H1 (cell line): ENCODE measurements around the gene ACACA. TPM values are rescaled to one million over a fixed set of nuclear protein-coding genes. Genes with fewer than 3 reads are reported as not detected.

Source experiments
- CTCF ChIA-PET: fragments of 300-600 bp; sonication (Branson Sonifier 250); formaldehyde crosslinking; loops from one replicate; lab custom pipeline; 2021; ENCODE audit not compliant: partially characterized antibody; lab: Charles Lee
- POLR2A ChIA-PET: fragments of 300-600 bp; sonication (Branson Sonifier 250); formaldehyde crosslinking; loops from one replicate; lab custom pipeline; 2021; ENCODE audit warnings: inconsistent platforms; ENCODE audit not compliant: partially characterized antibody; lab: Charles Lee
- DNase-seq, 2 experiments: peaks; one replicate each; pipeline versions ENCODE4 v3.0.0 to v3.0.0-alpha.2; 2010 to 2022; ENCODE audit warnings: low spot score in 2 of 2, low read depth in 1 of 2, mixed read lengths in 1 of 2
- FAIRE-seq: peaks from 2 replicates; lab custom pipeline; 2011; peaks lifted over from hg19 to GRCh38; lab: Jason Lieb, UNC
- H2AFZ ChIP-seq: 2 replicates; pipeline ENCODE4 v1.8.1; 2012; ENCODE audit warnings: low read length, inconsistent platforms
- H2AK5ac ChIP-seq: 2 replicates; pipeline ENCODE4 v1.6.1; 2013; ENCODE audit warnings: low read depth, low read length
- H2BK120ac ChIP-seq: replicated peaks from 2 replicates; pipeline ENCODE3; 2013; ENCODE audit warnings: low read depth, low read length, inconsistent platforms
- H2BK12ac ChIP-seq: 2 replicates; pipeline ENCODE4 v1.6.1; 2013; ENCODE audit warnings: low read depth, low read length
- H2BK15ac ChIP-seq: 2 replicates; pipeline ENCODE4 v1.6.1; 2013; ENCODE audit warnings: low read length
- H2BK20ac ChIP-seq: 2 replicates; pipeline ENCODE4 v1.6.1; 2013; ENCODE audit warnings: low read length
- H2BK5ac ChIP-seq: 2 replicates; pipeline ENCODE4 v1.6.1; 2013; ENCODE audit warnings: low read depth, low read length
- H3K14ac ChIP-seq: 2 replicates; pipeline ENCODE4 v1.6.1; 2013; ENCODE audit warnings: inconsistent platforms; ENCODE audit not compliant: insufficient read length
- H3K18ac ChIP-seq: 2 replicates; pipeline ENCODE4 v1.6.1; 2013; ENCODE audit warnings: low read length; ENCODE audit errors: extremely low read depth
- H3K23ac ChIP-seq: 2 replicates; pipeline ENCODE4 v1.6.1; 2013; ENCODE audit warnings: inconsistent platforms; ENCODE audit not compliant: insufficient read length
- H3K23me2 ChIP-seq: 2 replicates; pipeline ENCODE4 v1.6.1; 2013; ENCODE audit warnings: low read depth, low read length
- H3K27ac ChIP-seq: 2 replicates; pipeline ENCODE4 v1.6.1; 2011; ENCODE audit warnings: low read depth, low read length, inconsistent platforms
- H3K27me3 ChIP-seq, 4 experiments: replicated peaks in 1 of 4; 1 replicate in 1 of 4; 2 replicates in 3 of 4; pipeline versions ENCODE4 v1.6.1 to v1.8.1; 2011 to 2013; ENCODE audit warnings: low read length in 3 of 4, mild to moderate bottlenecking in 3 of 4, inconsistent platforms in 2 of 4, mixed read lengths in 2 of 4, moderate library complexity in 1 of 4; ENCODE audit not compliant: control insufficient read depth in 3 of 4, insufficient read depth in 3 of 4; ENCODE audit errors: extremely low read depth in 1 of 4
- H3K36me3 ChIP-seq, 4 experiments: 2 replicates each; pipeline versions ENCODE4 v1.6.1 to v1.8.1; 2011 to 2013; ENCODE audit warnings: mild to moderate bottlenecking in 4 of 4, low read length in 3 of 4, moderate library complexity in 2 of 4, control low read depth in 1 of 4, inconsistent platforms in 1 of 4; ENCODE audit not compliant: insufficient read depth in 4 of 4, control insufficient read depth in 2 of 4
- H3K4ac ChIP-seq: replicated peaks from 2 replicates; pipeline ENCODE3; 2013; ENCODE audit warnings: low read length, low read depth, mixed read lengths, inconsistent platforms; ENCODE audit not compliant: insufficient read length
- H3K4me1 ChIP-seq, 4 experiments: replicated peaks in 1 of 4; 1 replicate in 1 of 4; 2 replicates in 3 of 4; pipeline versions ENCODE4 v1.6.1 to v1.8.1; 2011 to 2013; ENCODE audit warnings: low read length in 3 of 4, inconsistent platforms in 2 of 4, mixed read lengths in 1 of 4; ENCODE audit not compliant: insufficient read depth in 4 of 4, control insufficient read depth in 3 of 4
- H3K4me2 ChIP-seq, 2 experiments: 2 replicates each; pipeline versions ENCODE4 v1.6.1 to v1.8.1; 2011 to 2013; ENCODE audit warnings: low read depth in 2 of 2, low read length in 2 of 2, control low read depth in 1 of 2, inconsistent platforms in 1 of 2, mild to moderate bottlenecking in 1 of 2; ENCODE audit not compliant: insufficient read depth in 1 of 2
- H3K4me3 ChIP-seq, 4 experiments: fragments of 200-600, 300-600 bp in 1 of 4; sonication (generic), shearing (Covaris generic), sonication (Bioruptor Twin) in 1 of 4; 2 replicates each; pipeline versions ENCODE4 v1.5.1 to v1.8.1; 2011 to 2016; ENCODE audit warnings: low read length in 4 of 4, low read depth in 3 of 4, control low read depth in 2 of 4, inconsistent platforms in 2 of 4, mild to moderate bottlenecking in 2 of 4, mixed read lengths in 1 of 4, moderate library complexity in 1 of 4; ENCODE audit not compliant: insufficient read depth in 2 of 4; ENCODE audit errors: extremely low read depth in 1 of 4
- H3K56ac ChIP-seq: replicated peaks from 2 replicates; pipeline ENCODE3; 2013; ENCODE audit warnings: low read depth, mild to moderate bottlenecking, mixed read lengths, low read length, inconsistent platforms; ENCODE audit not compliant: insufficient read length
- H3K79me1 ChIP-seq: 2 replicates; pipeline ENCODE4 v1.6.1; 2013; ENCODE audit warnings: low read depth, low read length, control low read depth
- H3K79me2 ChIP-seq, 2 experiments: 2 replicates each; pipeline versions ENCODE4 v1.6.1 to v1.8.1; 2012 to 2013; ENCODE audit warnings: low read length in 2 of 2, mild to moderate bottlenecking in 2 of 2, inconsistent platforms in 1 of 2; ENCODE audit not compliant: insufficient read depth in 2 of 2, control insufficient read depth in 1 of 2
- H3K9ac ChIP-seq, 4 experiments: replicated peaks in 1 of 4; 1 replicate in 1 of 4; 2 replicates in 3 of 4; pipeline versions ENCODE4 v1.6.1 to v1.8.1; 2011 to 2013; ENCODE audit warnings: low read depth in 3 of 4, low read length in 3 of 4, control low read depth in 2 of 4, mild to moderate bottlenecking in 2 of 4, moderate library complexity in 2 of 4, inconsistent platforms in 1 of 4; ENCODE audit errors: extremely low read depth in 1 of 4
- H3K9me3 ChIP-seq, 2 experiments: 2 replicates each; pipeline versions ENCODE4 v1.6.1 to v1.8.1; 2012 to 2013; ENCODE audit warnings: mild to moderate bottlenecking in 2 of 2, moderate library complexity in 2 of 2, control low read depth in 1 of 2, inconsistent platforms in 1 of 2, low read depth in 1 of 2, low read length in 1 of 2, mixed read lengths in 1 of 2; ENCODE audit not compliant: insufficient read depth in 2 of 2
- H4K20me1 ChIP-seq, 2 experiments: replicated peaks in 1 of 2; 2 replicates each; pipeline versions ENCODE3 to v1.8.1; 2011 to 2013; ENCODE audit warnings: inconsistent platforms in 2 of 2, low read length in 2 of 2, mild to moderate bottlenecking in 1 of 2; ENCODE audit not compliant: insufficient read depth in 2 of 2, control insufficient read depth in 1 of 2
- H4K5ac ChIP-seq: 2 replicates; pipeline ENCODE4 v1.6.1; 2013; ENCODE audit warnings: low read length, low read depth, mixed read lengths, inconsistent platforms; ENCODE audit not compliant: insufficient read length
- H4K8ac ChIP-seq: 2 replicates; pipeline ENCODE4 v1.8.0; 2013; ENCODE audit warnings: mild to moderate bottlenecking, moderate library complexity, low read length, inconsistent platforms; ENCODE audit not compliant: insufficient read depth; ENCODE audit errors: extremely low read depth
- H4K91ac ChIP-seq: replicated peaks from 2 replicates; pipeline ENCODE3; 2013; ENCODE audit warnings: low read length, mixed read lengths, inconsistent platforms; ENCODE audit not compliant: insufficient read length
- BRCA1 ChIP-seq: IDR thresholded peaks from 2 replicates; pipeline ENCODE4 v1.6.1; 2012; ENCODE audit warnings: low read depth, low read length, improper control_type of control experiment
- CEBPB ChIP-seq: IDR thresholded peaks from 2 replicates; pipeline ENCODE4 v1.6.1; 2012; ENCODE audit warnings: low read depth, low read length
- CTCF ChIP-seq, 3 experiments: IDR thresholded peaks; 1 replicate in 2 of 3; 2 replicates in 1 of 3; pipeline versions ENCODE4 v1.5.1 to v1.6.1; 2011; ENCODE audit warnings: low read length in 3 of 3, mild to moderate bottlenecking in 3 of 3, inconsistent platforms in 2 of 3, low read depth in 1 of 3, moderate library complexity in 1 of 3; ENCODE audit not compliant: insufficient read depth in 1 of 3; ENCODE audit errors: control extremely low read depth in 1 of 3
- JUND ChIP-seq: IDR thresholded peaks from 2 replicates; pipeline ENCODE4 v1.6.1; 2011; ENCODE audit warnings: mild to moderate bottlenecking, improper control_type of control experiment, low read length
- MAFK ChIP-seq: IDR thresholded peaks from 2 replicates; pipeline ENCODE4 v1.6.1; 2012; ENCODE audit warnings: low read depth, mild to moderate bottlenecking, improper control_type of control experiment, low read length
- POLR2AphosphoS5 ChIP-seq: IDR thresholded peaks from 2 replicates; pipeline ENCODE4 v1.6.1; 2011; ENCODE audit warnings: low read depth, low read length
- RNF2 ChIP-seq: fragments of 200-900, 300-1000 bp; sonication (generic); IDR thresholded peaks from 2 replicates; pipeline ENCODE4 v1.7.1; 2016; ENCODE audit warnings: borderline replicate concordance, low read depth, mild to moderate bottlenecking, antibody characterized with exemption, low read length; ENCODE audit not compliant: poor library complexity, severe bottlenecking; ENCODE audit errors: missing control alignments
- SP2 ChIP-seq: IDR thresholded peaks from 2 replicates; pipeline ENCODE4 v1.6.1; 2012; ENCODE audit warnings: mild to moderate bottlenecking, low read length, inconsistent platforms
- TAF7 ChIP-seq: optimal IDR thresholded peaks from 2 replicates; pipeline ENCODE3; 2011; ENCODE audit warnings: low read depth, mild to moderate bottlenecking, inconsistent platforms, low read length, moderate library complexity, borderline replicate concordance
- ZNF274 ChIP-seq: IDR thresholded peaks from 2 replicates; pipeline ENCODE4 v1.7.0; 2012; ENCODE audit warnings: low read length, borderline replicate concordance; ENCODE audit errors: extremely low read depth
- WGBS, 2 experiments: shearing (Covaris generic) in 1 of 2; methylation state at CpG; one replicate each; pipeline versions ENCODE4 v1.1.6 to v1.1.7; 2013 to 2015; ENCODE audit warnings: low lambda C conversion rate in 2 of 2, mixed read lengths in 2 of 2, inconsistent platforms in 1 of 2, low coverage in 1 of 2, missing lambda C conversion rate in 1 of 2; ENCODE audit not compliant: insufficient replicate concordance in 2 of 2, insufficient coverage in 1 of 2, insufficient read length in 1 of 2; ENCODE audit errors: extremely low coverage in 1 of 2, missing lambda C conversion rate in 1 of 2; 5-methylcytosine and 5-hydroxymethylcytosine counted together
- polyA plus RNA-seq, 7 experiments: library from polyadenylated mRNA; depleted of rRNA in 3 of 7; stranded (reverse) in 5 of 7; unstranded in 2 of 7; fragments of >200 nt in 5 of 7; fragments of 200-250 nt in 2 of 7; gene quantifications; 1 replicate in 5 of 7; 2 replicates in 1 of 7; 4 replicates in 1 of 7; pipeline versions ENCODE4 v1.2.1 to v1.2.3, GENCODE V29; 2011 to 2013; ENCODE audit warnings: missing spikeins in 2 of 7, mixed read lengths in 2 of 7
- total RNA-seq: library from RNA; stranded (reverse); fragmentation: NEBNext Ultra II Directional; extraction: Animal tissue kit (Norgen Biotek cat#: 25700); gene quantifications from 2 replicates; pipeline ENCODE4 v1.2.1, GENCODE V29; 2021

ACACA gene
- total and polyA plus RNA-seq, 2 of the 8 experiments (the other 6 are each of a cell fraction or from before 2014, with no cell fraction given) = 74.0 to 160 TPM

- H3K79me2 ChIP-seq = no peaks in the 10 kb centered on the region
- H3K36me3 ChIP-seq = peaks cover 14 to 23% (median 16%) of the 10 kb centered on the region in 4 experiments; a peak in 7 of 8 replicates
- 95% methylated on average over 2 of the region's 2 CpGs; no CpG with 5 or more reads in 1 of the 2 experiments for WGBS, 2 experiments
- no peak overlapping the region for H4K5ac ChIP-seq
- H4K8ac ChIP-seq = no peak overlapping the region
- no peaks in the 10 kb centered on the region for H3K9me3 ChIP-seq
- no peak overlapping the region for H2BK5ac ChIP-seq
- H3K14ac ChIP-seq = no peak overlapping the region
- no peaks in the 10 kb centered on the region for H4K20me1 ChIP-seq
- H3K23me2 ChIP-seq = peaks cover 1% of the 10 kb centered on the region; the same call in 1 of the 2 replicates
- H2AFZ ChIP-seq = no peak overlapping the region
- CTCF ChIA-PET = interaction anchor here (0.5 to 1.5 kb wide), 3 partner anchors 35 to 470 kb away, joined by 3 to 4 read pairs (median 3); no protein-coding TSS in a partner anchor
- H3K4me2 ChIP-seq = no peak overlapping the region
- H3K9ac ChIP-seq = no peak overlapping the region
- H2AK5ac ChIP-seq = no peak overlapping the region
- no peak for DNase-seq
- POLR2A ChIA-PET = no interaction called here
- no peak overlapping the region for H3K27ac ChIP-seq
- H3K4me3 ChIP-seq = no peak overlapping the region
- H2BK20ac ChIP-seq = no peak overlapping the region
- no peak for FAIRE-seq
- 0 out of 2 replicates have a peak, but pooled peaks cover 4% of the 10 kb centered on the region for H3K79me1 ChIP-seq
- H2BK15ac ChIP-seq = no peak overlapping the region
- H3K27me3 ChIP-seq = no peaks in the 10 kb centered on the region
- peaks cover 5 to 10% (median 10%) of the 10 kb centered on the region in 4 experiments; a peak in 5 of 7 replicates for H3K4me1 ChIP-seq
- H2BK12ac ChIP-seq = no peak overlapping the region
- no peak overlapping the region for H3K18ac ChIP-seq
- no peak overlapping the region for H2BK120ac ChIP-seq
- no peak overlapping the region for H3K56ac ChIP-seq
- no peak overlapping the region for H3K23ac ChIP-seq
- H3K4ac ChIP-seq = no peak overlapping the region
- H4K91ac ChIP-seq = no peak overlapping the region
- TF ChIP-seq SP2 (no peak), CEBPB (no peak), TAF7 (no peak), POLR2AphosphoS5 (no peak), CTCF (IDR thresholded peaks at IDR 0.05; ENCODE audit: control extremely low read depth in 1 of 3, insufficient read depth in 1 of 3, low read depth in 1 of 3, low read length in 3 of 3) (no peak), BRCA1 (no peak), JUND (no peak), MAFK (no peak), RNF2 (no peak), ZNF274 (no peak)
Measured at GRCh38 chr17:37101306-37101705, 305.3 kb downstream of the ACACA start.
